H9 (cell line): ENCODE results near the gene PCSK9. TPM values are rescaled to one million over a fixed set of nuclear protein-coding genes. Genes with fewer than 3 reads are reported as not detected.

Experiments used
- DNase-seq: peaks from one replicate; pipeline ENCODE4 v3.0.0-alpha.2; 2017
- H2AFZ ChIP-seq: one replicate; pipeline ENCODE4 v1.6.1; 2013; ENCODE audit warnings: mild to moderate bottlenecking, low read length, control low read depth, moderate library complexity
- H2AK5ac ChIP-seq: 2 replicates; pipeline ENCODE4 v1.6.1; 2013; ENCODE audit warnings: low read length, control low read depth, mixed read lengths; ENCODE audit not compliant: insufficient read length
- H2BK120ac ChIP-seq: one replicate; pipeline ENCODE4 v1.6.1; 2013; ENCODE audit warnings: low read depth, mild to moderate bottlenecking, low read length, control low read depth, inconsistent platforms; ENCODE audit not compliant: poor library complexity, severe bottlenecking
- H2BK12ac ChIP-seq: 2 replicates; pipeline ENCODE4 v1.6.1; 2013; ENCODE audit warnings: low read length, control low read depth, mixed read lengths, low read depth; ENCODE audit not compliant: insufficient read length
- H2BK15ac ChIP-seq: 2 replicates; pipeline ENCODE4 v1.6.1; 2013; ENCODE audit warnings: low read depth, low read length, control low read depth
- H2BK20ac ChIP-seq: one replicate; pipeline ENCODE4 v1.6.1; 2013; ENCODE audit warnings: low read depth, mild to moderate bottlenecking, low read length, control low read depth, inconsistent platforms; ENCODE audit not compliant: poor library complexity, severe bottlenecking
- H2BK5ac ChIP-seq: 2 replicates; pipeline ENCODE4 v1.6.1; 2013; ENCODE audit warnings: low read length, control low read depth, mixed read lengths; ENCODE audit not compliant: insufficient read length
- H3K14ac ChIP-seq: 2 replicates; pipeline ENCODE4 v1.6.1; 2013; ENCODE audit warnings: low read length, control low read depth; ENCODE audit not compliant: insufficient read depth
- H3K18ac ChIP-seq: 2 replicates; pipeline ENCODE4 v1.6.1; 2013; ENCODE audit warnings: low read depth, mild to moderate bottlenecking, mixed read lengths, low read length, control low read depth; ENCODE audit not compliant: insufficient read length
- H3K23ac ChIP-seq: 2 replicates; pipeline ENCODE4 v1.6.1; 2013; ENCODE audit warnings: low read length, control low read depth, mixed read lengths, low read depth; ENCODE audit not compliant: insufficient read length
- H3K23me2 ChIP-seq: 2 replicates; pipeline ENCODE4 v1.6.1; 2013; ENCODE audit warnings: low read depth, mild to moderate bottlenecking, mixed read lengths, low read length, control low read depth; ENCODE audit not compliant: insufficient read length, poor library complexity, severe bottlenecking
- H3K27ac ChIP-seq: 2 replicates; pipeline ENCODE4 v1.5.1; 2013; ENCODE audit warnings: low read length, control low read depth, mixed read lengths, low read depth; ENCODE audit not compliant: insufficient read length
- H3K27me3 ChIP-seq: 2 replicates; pipeline ENCODE4 v1.6.1; 2013; ENCODE audit warnings: low read length, control low read depth, inconsistent platforms; ENCODE audit not compliant: insufficient read depth
- H3K4ac ChIP-seq: 2 replicates; pipeline ENCODE4 v1.6.1; 2013; ENCODE audit warnings: low read depth, mild to moderate bottlenecking, control low read depth, inconsistent platforms, low read length, moderate library complexity
- H3K4me1 ChIP-seq: 2 replicates; pipeline ENCODE4 v1.6.1; 2013; ENCODE audit warnings: low read length, control low read depth, inconsistent platforms; ENCODE audit not compliant: insufficient read depth
- H3K4me2 ChIP-seq: 2 replicates; pipeline ENCODE4 v1.6.1; 2013; ENCODE audit warnings: low read length, control low read depth, mixed read lengths; ENCODE audit not compliant: insufficient read length, insufficient read depth
- H3K56ac ChIP-seq: 2 replicates; pipeline ENCODE4 v1.6.1; 2013; ENCODE audit warnings: low read depth, mild to moderate bottlenecking, mixed read lengths, low read length, control low read depth; ENCODE audit not compliant: insufficient read length
- H3K79me1 ChIP-seq: 2 replicates; pipeline ENCODE4 v1.6.1; 2013; ENCODE audit warnings: low read depth, mild to moderate bottlenecking, moderate library complexity, low read length, control low read depth, inconsistent platforms; ENCODE audit not compliant: insufficient read depth, poor library complexity, severe bottlenecking
- H3K79me2 ChIP-seq: 2 replicates; pipeline ENCODE4 v1.6.1; 2013; ENCODE audit warnings: low read length, control low read depth, inconsistent platforms; ENCODE audit not compliant: insufficient read depth
- H3K9ac ChIP-seq: 2 replicates; pipeline ENCODE4 v1.6.1; 2013; ENCODE audit warnings: low read length, control low read depth, mixed read lengths; ENCODE audit not compliant: insufficient read length; ENCODE audit errors: extremely low read depth
- H3K9me3 ChIP-seq: one replicate; pipeline ENCODE4 v1.6.1; 2013; ENCODE audit warnings: low read depth, low read length, inconsistent platforms; ENCODE audit not compliant: control insufficient read depth
- H3T11ph ChIP-seq: one replicate; pipeline ENCODE4 v1.6.1; 2013; ENCODE audit warnings: mild to moderate bottlenecking, low read length, control low read depth, inconsistent platforms
- H4K20me1 ChIP-seq: one replicate; pipeline ENCODE4 v1.6.1; 2013; ENCODE audit not compliant: control insufficient read depth, insufficient read length, insufficient read depth
- H4K5ac ChIP-seq: 2 replicates; pipeline ENCODE4 v1.6.1; 2013; ENCODE audit warnings: low read depth, mild to moderate bottlenecking, mixed read lengths, low read length, control low read depth; ENCODE audit not compliant: insufficient read length
- H4K8ac ChIP-seq: replicated peaks from 2 replicates; pipeline ENCODE4 v1.6.1; 2013; ENCODE audit warnings: low read length, control low read depth, mixed read lengths, low read depth; ENCODE audit not compliant: insufficient read length
- H4K91ac ChIP-seq: 2 replicates; pipeline ENCODE4 v1.6.1; 2013; ENCODE audit warnings: low read depth, mild to moderate bottlenecking, moderate library complexity, mixed read lengths, low read length, control low read depth; ENCODE audit not compliant: insufficient read length
- H3K27ac Mint-ChIP-seq, 3 experiments: 2 replicates in 2 of 3; 3 replicates in 1 of 3; pipeline ENCODE4 v1.8.0; 2020 to 2021; ENCODE audit warnings: mixed read lengths in 3 of 3, mild to moderate bottlenecking in 1 of 3, moderate library complexity in 1 of 3
- H3K27me3 Mint-ChIP-seq: 2 replicates; pipeline ENCODE4 v1.8.0; 2021; ENCODE audit warnings: low read depth, mild to moderate bottlenecking, moderate library complexity, mixed read lengths
- H3K36me3 Mint-ChIP-seq, 3 experiments: 2 replicates in 2 of 3; 3 replicates in 1 of 3; pipeline ENCODE4 v1.8.0; 2020 to 2021; ENCODE audit warnings: low read depth in 3 of 3, mixed read lengths in 3 of 3; ENCODE audit not compliant: insufficient read depth in 1 of 3
- H3K4me1 Mint-ChIP-seq, 2 experiments: 2 replicates each; pipeline ENCODE4 v1.8.0; 2020; ENCODE audit warnings: mixed read lengths in 2 of 2
- H3K4me3 Mint-ChIP-seq, 2 experiments: 2 replicates in 1 of 2; 3 replicates in 1 of 2; pipeline ENCODE4 v1.8.0; 2020 to 2021; ENCODE audit warnings: mild to moderate bottlenecking in 2 of 2, mixed read lengths in 2 of 2, moderate library complexity in 1 of 2
- H3K9me3 Mint-ChIP-seq, 2 experiments: 2 replicates in 1 of 2; 3 replicates in 1 of 2; pipeline ENCODE4 v1.8.0; 2020; ENCODE audit warnings: mild to moderate bottlenecking in 2 of 2, mixed read lengths in 2 of 2, moderate library complexity in 1 of 2
- WGBS: extraction: QIAGEN DNeasy Blood & Tissue Kit; methylation state at CpG from one replicate; pipeline ENCODE4 v1.1.7; 2013; ENCODE audit warnings: missing lambda C conversion rate, low lambda C conversion rate, mixed read lengths; ENCODE audit not compliant: insufficient read length; ENCODE audit errors: extremely low coverage; 5-methylcytosine and 5-hydroxymethylcytosine counted together
- total RNA-seq: library from RNA; stranded (reverse); gene quantifications from 2 replicates; pipeline ENCODE4 v1.2.1, GENCODE V29; 2021
- TF ChIP-seq, protein P1 (sequence below): fragments of 200-600 bp; sonication (generic); conservative IDR thresholded peaks from 3 replicates; pipeline ENCODE4 v1.8.0; 2021; ENCODE audit warnings: antibody characterized with exemption, mild to moderate bottlenecking

Gene PCSK9
- total RNA-seq, 1 experiment from 2014 or later: 75.1 TPM

DNA sequence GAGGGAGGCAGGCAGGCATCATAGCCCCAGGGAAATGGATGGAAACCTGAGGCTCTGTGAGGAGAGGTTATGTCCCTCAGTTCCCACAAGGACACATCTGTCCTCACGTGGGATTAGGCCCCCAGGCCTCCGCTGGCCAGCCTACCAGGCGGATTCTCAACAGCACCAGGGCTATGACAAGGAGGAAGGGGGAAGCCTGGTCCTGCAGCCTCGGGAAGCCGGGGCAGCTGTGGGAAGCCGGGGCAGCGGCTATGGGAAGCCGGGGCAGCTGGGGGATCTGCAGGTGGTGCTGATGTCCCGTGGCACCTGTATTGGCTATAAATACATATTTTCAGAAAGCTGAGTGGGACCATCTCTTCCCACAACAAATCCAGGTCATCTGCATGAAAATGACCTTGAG is 21.0 kb upstream of the PCSK9 start:
- no CpG with 5 or more reads among the region's 9 CpGs for WGBS
- H3K79me2 ChIP-seq: no peaks in the 10 kb centered on the region

More for the DNA sequence above, 21.0 kb upstream of the PCSK9 start:
- Mint-ChIP-seq H3K27ac (no peak overlapping the region), H3K4me1 (peaks cover 7 to 20% of the 10 kb centered on the region in 2 experiments; a peak in 3 of 4 replicates), H3K36me3 (peaks cover 0 to 5% (median 0%) of the 10 kb centered on the region in 3 experiments; a peak in 2 of 7 replicates), H3K9me3 (peaks cover 0 to 5% of the 10 kb centered on the region in 2 experiments; a peak in 4 of 5 replicates), H3K27me3 (peaks cover 28% of the 10 kb centered on the region), H3K4me3 (no peak overlapping the region)
- H3K14ac ChIP-seq: no peak overlapping the region
- no peak overlapping the region for H3K4ac ChIP-seq
- H3K27ac ChIP-seq: no peak overlapping the region
- H3K79me1 ChIP-seq: no peaks in the 10 kb centered on the region
- H3K4me2 ChIP-seq: no peak overlapping the region
- H3K56ac ChIP-seq: no peak overlapping the region
- no peaks in the 10 kb centered on the region for H3K27me3 ChIP-seq
- no peak overlapping the region for H3K9ac ChIP-seq
- H2AK5ac ChIP-seq: no peak overlapping the region
- H4K8ac ChIP-seq: no peak overlapping the region
- DNase-seq: no peak
- no peaks in the 10 kb centered on the region for H3K9me3 ChIP-seq
- no peaks in the 10 kb centered on the region for H4K20me1 ChIP-seq
- no peak overlapping the region for H2BK20ac ChIP-seq
- no peak overlapping the region for H2BK12ac ChIP-seq
- H4K91ac ChIP-seq: no peak overlapping the region
- no peak overlapping the region for H2BK120ac ChIP-seq
- no peak overlapping the region for H2BK15ac ChIP-seq
- H3K23me2 ChIP-seq: no peaks in the 10 kb centered on the region
- H4K5ac ChIP-seq: no peak overlapping the region
- H3K4me1 ChIP-seq: peaks cover 4% of the 10 kb centered on the region; the same call in 1 of the 2 replicates
- no peak overlapping the region for H2BK5ac ChIP-seq
- H2AFZ ChIP-seq: no peak overlapping the region
- no peak overlapping the region for H3T11ph ChIP-seq
- TF ChIP-seq, protein P1, sequence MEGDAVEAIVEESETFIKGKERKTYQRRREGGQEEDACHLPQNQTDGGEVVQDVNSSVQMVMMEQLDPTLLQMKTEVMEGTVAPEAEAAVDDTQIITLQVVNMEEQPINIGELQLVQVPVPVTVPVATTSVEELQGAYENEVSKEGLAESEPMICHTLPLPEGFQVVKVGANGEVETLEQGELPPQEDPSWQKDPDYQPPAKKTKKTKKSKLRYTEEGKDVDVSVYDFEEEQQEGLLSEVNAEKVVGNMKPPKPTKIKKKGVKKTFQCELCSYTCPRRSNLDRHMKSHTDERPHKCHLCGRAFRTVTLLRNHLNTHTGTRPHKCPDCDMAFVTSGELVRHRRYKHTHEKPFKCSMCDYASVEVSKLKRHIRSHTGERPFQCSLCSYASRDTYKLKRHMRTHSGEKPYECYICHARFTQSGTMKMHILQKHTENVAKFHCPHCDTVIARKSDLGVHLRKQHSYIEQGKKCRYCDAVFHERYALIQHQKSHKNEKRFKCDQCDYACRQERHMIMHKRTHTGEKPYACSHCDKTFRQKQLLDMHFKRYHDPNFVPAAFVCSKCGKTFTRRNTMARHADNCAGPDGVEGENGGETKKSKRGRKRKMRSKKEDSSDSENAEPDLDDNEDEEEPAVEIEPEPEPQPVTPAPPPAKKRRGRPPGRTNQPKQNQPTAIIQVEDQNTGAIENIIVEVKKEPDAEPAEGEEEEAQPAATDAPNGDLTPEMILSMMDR: no peak
- no peak overlapping the region for H3K23ac ChIP-seq
- no peak overlapping the region for H3K18ac ChIP-seq
